HepG2 (cell line): ENCODE results near the gene AGAP1. TPM values are rescaled to one million over a fixed set of nuclear protein-coding genes. Genes with fewer than 3 reads are reported as not detected.

ENCODE experiments used
- ATAC-seq: fragments of 200-7000 bp; cut with Tn5 transposase; 3 replicates; pipeline ENCODE4 v1.9.1; 2020; ENCODE audit warnings: mild to moderate bottlenecking, moderate library complexity
- BruUV-seq: library from RNA; stranded (reverse); fragments of 400-500 nt; replicated peaks from 2 replicates; lab custom pipeline; 2021; lab: Mats Ljungman, UMichigan
- CTCF ChIA-PET: fragments of 300-600 bp; formaldehyde crosslinking; extraction: SDS; loops from one replicate; lab custom pipeline; 2021; ENCODE audit warnings: low total read pairs, inconsistent platforms, low intra/inter-chr PET ratio; lab: Yijun Ruan, JAX
- POLR2A ChIA-PET: fragments of 350-600 bp; sonication (Branson Sonifier 250); formaldehyde crosslinking; loops from one replicate; lab custom pipeline; 2020; ENCODE audit warnings: antibody characterized with exemption, inconsistent platforms; lab: Yijun Ruan, JAX
- DNase-seq: peaks from one replicate; pipeline ENCODE4 v3.0.0-alpha.2; 2015; ENCODE audit warnings: low spot score
- FAIRE-seq: peaks from 3 replicates; lab custom pipeline; 2011; peaks lifted over from hg19 to GRCh38; lab: Jason Lieb, UNC
- H2AFZ ChIP-seq: one replicate; pipeline ENCODE4 v1.6.1; 2011; ENCODE audit warnings: low read length, inconsistent platforms
- H3K27ac ChIP-seq: fragments of 300-600 bp; 3 replicates; pipeline ENCODE4 v1.8.0; 2011; ENCODE audit warnings: mixed run types, mild to moderate bottlenecking, mixed read lengths, low read length, inconsistent platforms; ENCODE audit not compliant: insufficient read depth; ENCODE audit errors: extremely low read length
- H3K27me3 ChIP-seq, 2 experiments: fragments of 200-600 bp in 1 of 2; 2 replicates in 1 of 2; 3 replicates in 1 of 2; pipeline versions ENCODE4 v1.6.0 to v1.8.0; 2011; ENCODE audit warnings: low read length in 2 of 2, mild to moderate bottlenecking in 2 of 2, moderate library complexity in 2 of 2, inconsistent platforms in 1 of 2; ENCODE audit not compliant: insufficient read depth in 2 of 2, control insufficient read depth in 1 of 2
- H3K36me3 ChIP-seq, 2 experiments: fragments of 200-600 bp in 1 of 2; replicated peaks in 1 of 2; 2 replicates in 1 of 2; 3 replicates in 1 of 2; pipeline versions ENCODE4 v1.5.1 to v1.8.0; 2011; ENCODE audit warnings: low read length in 2 of 2, inconsistent platforms in 1 of 2; ENCODE audit not compliant: insufficient read depth in 2 of 2, control insufficient read depth in 1 of 2
- H3K4me1 ChIP-seq: 2 replicates; pipeline ENCODE4 v1.5.1; 2012; ENCODE audit warnings: low read length, inconsistent platforms; ENCODE audit not compliant: insufficient read depth
- H3K4me2 ChIP-seq: 2 replicates; pipeline ENCODE4 v1.6.0; 2011; ENCODE audit warnings: low read depth, low read length, inconsistent platforms
- H3K4me3 ChIP-seq, 3 experiments: fragments of 200-600 bp in 1 of 3; sonication (generic), shearing (Covaris generic) in 1 of 3; replicated peaks in 1 of 3; 2 replicates each; pipeline ENCODE4 v1.5.1; 2011 to 2016; ENCODE audit warnings: low read length in 3 of 3, inconsistent platforms in 2 of 3, low read depth in 2 of 3, mild to moderate bottlenecking in 2 of 3, control low read depth in 1 of 3, mixed read lengths in 1 of 3; ENCODE audit not compliant: insufficient read depth in 1 of 3
- H3K79me2 ChIP-seq: one replicate; pipeline ENCODE4 v1.6.1; 2011; ENCODE audit warnings: low read length, inconsistent platforms; ENCODE audit not compliant: insufficient read depth
- H3K9ac ChIP-seq: 2 replicates; pipeline ENCODE4 v1.6.0; 2011; ENCODE audit warnings: mild to moderate bottlenecking, low read depth, low read length, inconsistent platforms; ENCODE audit not compliant: insufficient read depth
- H3K9me3 ChIP-seq: 2 replicates; pipeline ENCODE4 v1.5.1; 2012; ENCODE audit warnings: mild to moderate bottlenecking, low read length
- H4K20me1 ChIP-seq: 2 replicates; pipeline ENCODE4 v1.6.0; 2011; ENCODE audit warnings: inconsistent platforms, mild to moderate bottlenecking, low read length, moderate library complexity; ENCODE audit not compliant: insufficient read depth
- FOSL1 ChIP-seq: sonication (generic); formaldehyde crosslinking; IDR thresholded peaks from 2 replicates; pipeline ENCODE4 v1.9.0; 2021; ENCODE audit warnings: missing genetic modification reagents, borderline replicate concordance
- GTF2F1 ChIP-seq: fragments of 150-350 bp; IDR thresholded peaks from 2 replicates; pipeline ENCODE4 v1.6.1; 2014; ENCODE audit warnings: low read length
- KLF12 ChIP-seq: sonication (generic); formaldehyde crosslinking; IDR thresholded peaks from 2 replicates; pipeline ENCODE4 v1.4.0; 2020; ENCODE audit warnings: missing genetic modification reagents, borderline replicate concordance
- NAIF1 ChIP-seq: sonication (generic); formaldehyde crosslinking; IDR thresholded peaks from 2 replicates; pipeline ENCODE4 v1.5.0; 2020; ENCODE audit warnings: mild to moderate bottlenecking, missing genetic modification reagents, borderline replicate concordance
- NFIB ChIP-seq: sonication (generic); formaldehyde crosslinking; IDR thresholded peaks from 2 replicates; pipeline ENCODE4 v1.9.0; 2021; ENCODE audit warnings: missing genetic modification reagents, mild to moderate bottlenecking, borderline replicate concordance
- SMAD1 ChIP-seq: sonication (generic); formaldehyde crosslinking; IDR thresholded peaks from 2 replicates; pipeline ENCODE4 v1.4.0; 2020; ENCODE audit warnings: missing genetic modification reagents, low read depth, mild to moderate bottlenecking, borderline replicate concordance
- SPEN ChIP-seq: sonication (generic); formaldehyde crosslinking; IDR thresholded peaks from 2 replicates; pipeline ENCODE4 v1.5.1; 2020; ENCODE audit warnings: low read depth, mild to moderate bottlenecking, missing genetic modification reagents
- TBX3 ChIP-seq: fragments of 450-650 bp; IDR thresholded peaks from 2 replicates; pipeline ENCODE4 v1.6.1; 2017; ENCODE audit warnings: antibody characterized with exemption, mild to moderate bottlenecking, inconsistent platforms, borderline replicate concordance
- YEATS4 ChIP-seq: sonication (generic); formaldehyde crosslinking; IDR thresholded peaks from 2 replicates; pipeline ENCODE4 v1.4.0; 2020; ENCODE audit warnings: missing genetic modification reagents, borderline replicate concordance
- ZBTB21 ChIP-seq: sonication (generic); formaldehyde crosslinking; IDR thresholded peaks from 2 replicates; pipeline ENCODE4 v1.4.0; 2020; ENCODE audit warnings: missing genetic modification reagents
- ZKSCAN1 ChIP-seq: fragments of 150-350 bp; IDR thresholded peaks from 2 replicates; pipeline ENCODE4 v1.6.1; 2014; ENCODE audit warnings: low read length
- ZNF83 ChIP-seq: sonication (generic); formaldehyde crosslinking; IDR thresholded peaks from 2 replicates; pipeline ENCODE4 v1.4.0; 2020; ENCODE audit warnings: missing genetic modification reagents, mild to moderate bottlenecking, borderline replicate concordance
- ZSCAN31 ChIP-seq: sonication (generic); formaldehyde crosslinking; IDR thresholded peaks from 2 replicates; pipeline ENCODE4 v1.5.0; 2020; ENCODE audit warnings: low read depth, mild to moderate bottlenecking, missing genetic modification reagents
- WGBS: methylation state at CpG from one replicate; pipeline ENCODE4 v1.1.6; 2017; ENCODE audit warnings: low lambda C conversion rate; 5-methylcytosine and 5-hydroxymethylcytosine counted together
- in situ Hi-C: cut with HindIII; loops from 2 replicates; pipeline ENCODE4 v1.10.0; 2017; ENCODE audit warnings: low pct_unique_long_range_greater_than_20kb; ENCODE audit not compliant: extremely low pct_ligation_motif_present
- intact Hi-C: fragments of 100-400 bp; cut with micrococcal nuclease; formaldehyde crosslinking; loops from one replicate; pipeline ENCODE4 v1.10.0; 2022; ENCODE audit not compliant: unreplicated experiment
- polyA plus RNA-seq, 8 experiments: library from polyadenylated mRNA; depleted of rRNA in 3 of 8; stranded (reverse) in 7 of 8; unstranded in 1 of 8; fragments of >200 nt; fragmentation: Illumina TruSeq in 4 of 8; extraction: Trizol in 4 of 8; gene quantifications; 2 replicates each; pipeline versions ENCODE4 v1.2.1 to v1.2.3, GENCODE V29; 2011 to 2016; ENCODE audit warnings: low read depth in 4 of 8, missing spikeins in 1 of 8, mixed read lengths in 1 of 8; ENCODE audit not compliant: insufficient read depth in 1 of 8
- total RNA-seq, 5 experiments: library from RNA; depleted of rRNA; stranded (reverse); fragments of >200 nt; fragmentation: Illumina TruSeq; extraction: Trizol; gene quantifications; 2 replicates each; pipeline ENCODE4 v1.2.3, GENCODE V29; 2016; ENCODE audit warnings: low read depth in 1 of 5
- TF ChIP-seq, protein P1 (sequence below): sonication (generic); formaldehyde crosslinking; IDR thresholded peaks from 2 replicates; pipeline ENCODE4 v1.4.0; 2020; ENCODE audit warnings: missing genetic modification reagents
- TF ChIP-seq, protein P2 (sequence below): sonication (generic); formaldehyde crosslinking; IDR thresholded peaks from 2 replicates; pipeline ENCODE4 v1.8.1; 2023; ENCODE audit warnings: mild to moderate bottlenecking, missing genetic modification reagents, borderline replicate concordance

Gene AGAP1
- total and polyA plus RNA-seq, 2 of the 13 experiments (the other 11 are each of a cell fraction or from before 2014, with no cell fraction given) = 21.2 to 32.7 TPM

DNA sequence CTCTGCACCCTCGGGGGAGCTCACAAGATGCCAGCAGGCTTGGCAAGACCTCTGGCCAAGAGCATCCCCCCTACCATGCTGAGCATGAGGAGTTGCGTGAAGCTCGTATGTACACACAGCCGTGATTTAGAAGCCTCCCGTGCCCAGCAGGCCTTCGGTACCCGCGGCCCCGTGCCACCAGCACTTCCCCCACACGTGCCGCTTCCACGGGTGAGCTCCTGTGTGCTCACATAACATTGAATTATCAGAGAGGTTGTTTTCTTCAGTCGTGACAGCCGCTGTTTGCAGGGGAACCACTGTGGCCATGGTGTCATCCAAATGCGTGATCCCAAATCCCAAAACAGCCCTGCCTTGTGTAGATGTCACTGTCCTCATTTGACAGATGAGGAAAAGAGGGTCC is 621.1 kb downstream of the AGAP1 start:
- H3K9ac ChIP-seq = no peak overlapping the region
- WGBS = 96% methylated on average over 15 of the region's 15 CpGs
- ATAC-seq (no peak), FAIRE-seq (no peak), DNase-seq (no peak)
- in situ Hi-C loops = no loop called here
- H2AFZ ChIP-seq = no peak overlapping the region
- H3K27me3 ChIP-seq = no peaks in the 10 kb centered on the region; a peak in 1 of 5 replicates
- H3K4me2 ChIP-seq = no peak overlapping the region
- H3K4me1 ChIP-seq = peaks cover 30% of the 10 kb centered on the region
- intact Hi-C loops = loop anchor here (10.0 kb wide), 1 partner anchor 100 kb away; no protein-coding TSS in a partner anchor
- no peaks in the 10 kb centered on the region for H3K79me2 ChIP-seq
- no TSS peak for BruUV-seq
- CTCF ChIA-PET = no interaction called here
- H3K27ac ChIP-seq = no peak overlapping the region
- H3K9me3 ChIP-seq = no peaks in the 10 kb centered on the region
- no peak overlapping the region for H3K4me3 ChIP-seq
- H3K36me3 ChIP-seq = no peaks in the 10 kb centered on the region; a peak in 1 of 5 replicates
- POLR2A ChIA-PET = no interaction called here
- peaks cover 62% of the 10 kb centered on the region for H4K20me1 ChIP-seq
- no peak for TF ChIP-seq FOSL1 (CRISPR knock-in tag)
- TF ChIP-seq ZNF83 (CRISPR knock-in tag) = no peak
- TF ChIP-seq ZKSCAN1 = no peak
- no peak for TF ChIP-seq TBX3

DNA sequence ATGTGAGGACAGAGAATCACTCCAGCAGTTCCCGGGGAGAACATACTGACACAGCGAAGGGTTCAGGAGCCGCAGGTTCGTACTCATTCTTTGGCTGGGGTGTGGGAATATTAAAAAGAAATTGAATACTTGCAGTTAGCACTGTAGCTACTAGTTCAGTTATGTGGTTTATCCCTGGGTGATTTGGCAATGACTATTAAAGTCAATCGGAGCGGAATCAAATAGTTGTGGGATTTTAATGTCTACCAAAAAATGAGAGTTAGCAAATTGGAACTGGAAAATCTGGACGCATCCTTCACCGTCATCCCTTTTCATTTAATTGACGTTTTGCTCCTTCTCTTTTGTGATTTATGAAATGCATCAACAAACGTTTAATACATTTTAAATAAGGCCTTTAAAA is 623.6 kb downstream of the AGAP1 start:
- no peak for DNase-seq
- 84% methylated on average over 10 of the region's 10 CpGs for WGBS
- H3K27me3 ChIP-seq = no peaks in the 10 kb centered on the region; a peak in 1 of 5 replicates

More for the DNA sequence above, 623.6 kb downstream of the AGAP1 start:
- Histone ChIP-seq H3K9me3 (no peaks in the 10 kb centered on the region), H3K4me2 (peak overlapping the region; percentile 56), H3K4me3 (no peak overlapping the region), H3K27ac (no peak overlapping the region), H2AFZ (no peak overlapping the region), H3K9ac (no peak overlapping the region), H3K79me2 (no peaks in the 10 kb centered on the region), H4K20me1 (peaks cover 59% of the 10 kb centered on the region), H3K4me1 (peaks cover 30% of the 10 kb centered on the region), H3K36me3 (peaks cover 0 to 11% of the 10 kb centered on the region in 2 experiments; a peak in 2 of 5 replicates)
- no TSS peak for BruUV-seq
- TF ChIP-seq ZBTB21 (no peak), GTF2F1 (no peak), NAIF1 (CRISPR knock-in tag) (0 out of 2 replicates have a peak, but pooled peaks have one; percentile 1), SPEN (0 out of 2 replicates have a peak, but pooled peaks have one; percentile 2), NFIB (CRISPR knock-in tag) (no peak), SMAD1 (no peak), YEATS4 (CRISPR knock-in tag) (no peak), ZSCAN31 (CRISPR knock-in tag) (no peak), KLF12 (0 out of 2 replicates have a peak, but pooled peaks have one; percentile 8), ZNF83 (CRISPR knock-in tag) (no peak)
- TF ChIP-seq, protein P1, sequence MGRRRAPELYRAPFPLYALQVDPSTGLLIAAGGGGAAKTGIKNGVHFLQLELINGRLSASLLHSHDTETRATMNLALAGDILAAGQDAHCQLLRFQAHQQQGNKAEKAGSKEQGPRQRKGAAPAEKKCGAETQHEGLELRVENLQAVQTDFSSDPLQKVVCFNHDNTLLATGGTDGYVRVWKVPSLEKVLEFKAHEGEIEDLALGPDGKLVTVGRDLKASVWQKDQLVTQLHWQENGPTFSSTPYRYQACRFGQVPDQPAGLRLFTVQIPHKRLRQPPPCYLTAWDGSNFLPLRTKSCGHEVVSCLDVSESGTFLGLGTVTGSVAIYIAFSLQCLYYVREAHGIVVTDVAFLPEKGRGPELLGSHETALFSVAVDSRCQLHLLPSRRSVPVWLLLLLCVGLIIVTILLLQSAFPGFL (CRISPR knock-in tag) = no peak
- TF ChIP-seq, protein P2, sequence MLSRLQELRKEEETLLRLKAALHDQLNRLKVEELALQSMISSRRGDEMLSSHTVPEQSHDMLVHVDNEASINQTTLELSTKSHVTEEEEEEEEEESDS (CRISPR knock-in tag) = no peak
- CTCF ChIA-PET = no interaction called here
- in situ Hi-C loops (no loop called here), intact Hi-C loops (loop anchor here (10.0 kb wide), 1 partner anchor 103 kb away; no protein-coding TSS in a partner anchor)
- ATAC-seq = no peak
- FAIRE-seq = no peak
- POLR2A ChIA-PET = no interaction called here
